K562 (cell line): ENCODE data around the gene SKAP1. TPM values are rescaled to one million over a fixed set of nuclear protein-coding genes. Genes with fewer than 3 reads are reported as not detected.
A peak's percentile ranks its signal among the peaks of the same experiment; 100 is the strongest.

Experiments used
- BHLHE40 ChIP-seq: IDR thresholded peaks from 2 replicates; pipeline ENCODE4 v1.6.1; 2011; ENCODE audit warnings: low read length, improper control_type of control experiment
- CAMTA2 ChIP-seq: fragments of 250-450 bp; sonication (Bioruptor Pico); conservative IDR thresholded peaks from 2 replicates; pipeline ENCODE4 v1.5.1; 2022
- CBFA2T2 ChIP-seq: fragments of 450-650 bp; conservative IDR thresholded peaks from 2 replicates; pipeline ENCODE4 v1.6.1; 2017; ENCODE audit warnings: mild to moderate bottlenecking
- CBX3 ChIP-seq, 2 experiments: IDR thresholded peaks; 1 replicate in 1 of 2; 2 replicates in 1 of 2; pipeline ENCODE4 v1.6.1; 2012; ENCODE audit warnings: inconsistent platforms in 2 of 2, low read length in 2 of 2, borderline replicate concordance in 1 of 2, control low read depth in 1 of 2
- CCAR2 ChIP-seq: fragments of 200-400 bp; formaldehyde crosslinking; IDR thresholded peaks from 2 replicates; pipeline ENCODE4 v1.6.1; 2017; ENCODE audit warnings: mild to moderate bottlenecking, low read depth, low read length
- CTBP1 ChIP-seq: fragments of 450-650 bp; IDR thresholded peaks from 2 replicates; pipeline ENCODE4 v1.6.1; 2016; ENCODE audit warnings: borderline replicate concordance
- DPF2 ChIP-seq: fragments of 450-650 bp; IDR thresholded peaks from 2 replicates; pipeline ENCODE4 v1.6.1; 2016
- ESRRB ChIP-seq: fragments of 250-450 bp; sonication (Bioruptor Pico); IDR thresholded peaks from 2 replicates; pipeline ENCODE4 v1.5.0; 2020; ENCODE audit warnings: mild to moderate bottlenecking, moderate library complexity, borderline replicate concordance
- HIVEP1 ChIP-seq: fragments of 250-450 bp; sonication (Bioruptor Pico); IDR thresholded peaks from 2 replicates; pipeline ENCODE4 v1.4.0; 2020; ENCODE audit warnings: mild to moderate bottlenecking
- HMGXB4 ChIP-seq: sonication (generic); formaldehyde crosslinking; IDR thresholded peaks from 2 replicates; pipeline ENCODE4 v1.8.1; 2023; ENCODE audit warnings: mild to moderate bottlenecking, missing genetic modification reagents
- HNRNPL ChIP-seq: fragments of 200-400 bp; formaldehyde crosslinking; IDR thresholded peaks from 2 replicates; pipeline ENCODE4 v1.6.1; 2017; ENCODE audit warnings: low read depth, mild to moderate bottlenecking, low read length
- MLX ChIP-seq, 2 experiments: fragments of 450-650 bp in 1 of 2; sonication (generic) in 1 of 2; formaldehyde crosslinking; conservative IDR thresholded peaks; 2 replicates each; pipeline versions ENCODE4 v1.4.0 to v1.8.1; 2020 to 2022; ENCODE audit warnings: mild to moderate bottlenecking in 1 of 2, missing genetic modification reagents in 1 of 2
- MXD1 ChIP-seq: fragments of 250-450 bp; sonication (Bioruptor Pico); IDR thresholded peaks from 2 replicates; pipeline ENCODE4 v1.8.0; 2021; ENCODE audit warnings: borderline replicate concordance, mild to moderate bottlenecking, moderate library complexity; ENCODE audit not compliant: poor library complexity, severe bottlenecking
- NCOR1 ChIP-seq: fragments of 450-650 bp; IDR thresholded peaks from 2 replicates; pipeline ENCODE4 v1.6.1; 2016; ENCODE audit warnings: mild to moderate bottlenecking, moderate library complexity
- NR0B1 ChIP-seq: fragments of 450-650 bp; IDR thresholded peaks from one replicate; pipeline ENCODE4 v1.6.1; 2018; ENCODE audit warnings: mild to moderate bottlenecking, moderate library complexity; ENCODE audit not compliant: partially characterized antibody
- PHB ChIP-seq: fragments of 250-450 bp; sonication (Bioruptor Pico); IDR thresholded peaks from 2 replicates; pipeline ENCODE4 v1.5.0; 2021
- POLR2AphosphoS2 ChIP-seq: IDR thresholded peaks from 2 replicates; pipeline ENCODE4 v1.6.1; 2012; ENCODE audit warnings: low read length, improper control_type of control experiment
- PTBP1 ChIP-seq: fragments of 200-400 bp; formaldehyde crosslinking; IDR thresholded peaks from 2 replicates; pipeline ENCODE4 v1.6.1; 2017; ENCODE audit warnings: low read depth, low read length
- PTTG1 ChIP-seq: fragments of 450-650 bp; IDR thresholded peaks from 2 replicates; pipeline ENCODE4 v1.6.1; 2016; ENCODE audit warnings: low read depth, mild to moderate bottlenecking, missing genetic modification characterization, missing compliant biosample characterization
- RBM39 ChIP-seq: fragments of 200-400 bp; formaldehyde crosslinking; optimal IDR thresholded peaks from 2 replicates; pipeline ENCODE3; 2018; ENCODE audit warnings: low read depth, low read length
- TEAD1 ChIP-seq, 2 experiments: fragments of 450-650 bp in 1 of 2; sonication (generic) in 1 of 2; formaldehyde crosslinking; IDR thresholded peaks; 2 replicates each; pipeline versions ENCODE4 v1.4.0 to v1.8.0; 2020 to 2022; ENCODE audit warnings: mild to moderate bottlenecking in 2 of 2, missing genetic modification reagents in 1 of 2
- TFAM ChIP-seq: fragments of 250-450 bp; sonication (Bioruptor Pico); conservative IDR thresholded peaks from 2 replicates; pipeline ENCODE4 v1.5.0; 2021; ENCODE audit warnings: mild to moderate bottlenecking, moderate library complexity
- THAP7 ChIP-seq: fragments of 250-450 bp; sonication (Bioruptor Pico); IDR thresholded peaks from 2 replicates; pipeline ENCODE4 v1.5.0; 2021
- TSC22D4 ChIP-seq: fragments of 450-650 bp; IDR thresholded peaks from 2 replicates; pipeline ENCODE4 v1.6.1; 2016; ENCODE audit warnings: missing genetic modification characterization, missing biosample characterization, control low read depth
- ZSCAN32 ChIP-seq: fragments of 450-650 bp; formaldehyde crosslinking; IDR thresholded peaks from 2 replicates; pipeline ENCODE4 v1.4.0; 2020; ENCODE audit warnings: mild to moderate bottlenecking, moderate library complexity
- polyA plus RNA-seq, 8 experiments: library from polyadenylated mRNA; depleted of rRNA in 4 of 8; stranded (reverse) in 5 of 8; unstranded in 3 of 8; fragments of >200 nt; fragmentation: Nextera tagmentation in 2 of 8; fragmentation: Illumina TruSeq in 1 of 8; extraction: Ambion mirVana in 2 of 8; extraction: Trizol in 1 of 8; gene quantifications; 2 replicates each; pipeline versions ENCODE4 v1.2.1 to v1.2.3, GENCODE V29; 2011 to 2014; ENCODE audit warnings: inconsistent platforms in 1 of 8, missing spikeins in 1 of 8
- total RNA-seq, 7 experiments: library from RNA; depleted of rRNA in 6 of 7; stranded (reverse); fragments of >200 nt in 6 of 7; fragmentation: Illumina TruSeq in 2 of 7; extraction: Trizol in 2 of 7; gene quantifications; 2 replicates each; pipeline versions ENCODE4 v1.2.1 to v1.2.3, GENCODE V29; 2011 to 2021; ENCODE audit warnings: low replicate concordance in 1 of 7

The SKAP1 gene
- total and polyA plus RNA-seq, 9 of the 15 experiments (the other 6 are each of a cell fraction or from before 2014, with no cell fraction given) = 0.06 to 0.80 (median 0.10) TPM; not detected in 4

- no peak for TF ChIP-seq HMGXB4 (CRISPR knock-in tag)
- no peak for TF ChIP-seq RBM39
- no peak for TF ChIP-seq HNRNPL
- no peak for TF ChIP-seq CCAR2
- TF ChIP-seq BHLHE40 = no peak
- no peak for TF ChIP-seq TSC22D4 (tag)
- no peak for TF ChIP-seq HIVEP1
- TF ChIP-seq ESRRB (CRISPR knock-in tag) = no peak
- TF ChIP-seq POLR2AphosphoS2 = no peak
- no peak for TF ChIP-seq PTTG1 (tag)
- TF ChIP-seq NCOR1 = 0 out of 2 replicates have a peak, but pooled peaks have one; percentile 24
- peak; percentile 22; the same call in 1 of the 2 replicates for TF ChIP-seq CTBP1
- TF ChIP-seq MXD1 (CRISPR knock-in tag) = no peak
- TF ChIP-seq PTBP1 = no peak
- no peak for TF ChIP-seq NR0B1
- peak; percentile 54; the same call in 1 of the 2 replicates for TF ChIP-seq DPF2
- peak in 1 of 2 experiments; percentile 42; a peak in 1 of 4 replicates for TF ChIP-seq TEAD1 (CRISPR knock-in tag; IDR thresholded peaks at IDR 0.05)
- TF ChIP-seq MLX (CRISPR knock-in tag; conservative IDR thresholded peaks at IDR 0.05) = no peak
- no peak for TF ChIP-seq CAMTA2 (CRISPR knock-in tag)
- TF ChIP-seq THAP7 (CRISPR knock-in tag) = no peak
- TF ChIP-seq CBFA2T2 = peak; percentile 47
- TF ChIP-seq CBX3 (IDR thresholded peaks at IDR 0.05; ENCODE audit: borderline replicate concordance in 1 of 2, low read length in 2 of 2) = no peak
- TF ChIP-seq ZSCAN32 (CRISPR knock-in tag) = no peak
- no peak for TF ChIP-seq PHB
- no peak for TF ChIP-seq TFAM (CRISPR knock-in tag)
Measured at GRCh38 chr17:48373130-48373830, 56.7 kb downstream of the SKAP1 start (continued).
